Epidermal melanocyte (primary cell): ENCODE measurements around the gene EGFL7.

ENCODE experiments used
- DNase-seq: peaks from one replicate; pipeline ENCODE4 v3.0.0; 2011; ENCODE audit warnings: low spot score; ENCODE audit not compliant: insufficient read length

The EGFL7 gene

DNA sequence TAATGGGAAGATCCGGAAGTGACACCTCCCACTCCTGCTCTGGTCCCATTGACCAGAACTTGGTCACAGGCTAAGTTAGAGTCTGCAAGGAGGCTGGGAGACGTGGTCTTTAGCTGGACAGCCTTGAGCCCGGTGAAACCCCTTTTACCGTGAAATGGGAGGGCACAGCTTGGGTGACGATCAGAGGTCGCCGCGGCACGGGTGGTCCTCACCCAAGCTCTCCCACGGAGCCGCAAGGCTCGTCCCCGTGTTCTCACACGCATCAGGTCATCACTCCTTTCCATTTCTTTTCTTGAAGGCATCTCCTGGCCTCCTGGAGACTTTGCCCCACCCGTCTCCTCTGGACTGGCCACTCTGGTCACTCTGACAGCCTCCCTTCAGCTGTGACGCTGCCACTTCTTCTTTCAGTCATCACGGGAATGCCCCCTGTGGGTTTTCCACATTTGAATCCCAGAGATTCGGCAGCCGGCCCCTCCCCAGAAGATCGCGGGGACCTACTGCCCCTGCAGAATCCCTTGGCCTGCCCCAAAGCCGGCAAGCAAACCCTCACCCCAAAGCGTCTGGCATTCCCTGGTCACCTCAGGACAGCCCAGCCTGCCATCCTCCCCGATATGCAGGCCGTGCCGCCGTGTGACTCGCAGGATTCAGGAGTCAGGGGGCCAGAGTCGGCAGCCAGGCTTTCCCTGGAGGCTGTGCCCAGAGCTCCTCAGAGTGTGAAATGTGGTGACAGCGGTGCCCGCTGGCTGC lies 18.9 kb upstream of the EGFL7 start:
- no peak for DNase-seq

GRCh38 chr9:136644343-136644592 lies 18.4 kb upstream of the EGFL7 start:
- DNase-seq: no peak

GRCh38 chr9:136644593-136645351 lies 17.9 kb upstream of the EGFL7 start:
- DNase-seq: peak; percentile 80

DNA sequence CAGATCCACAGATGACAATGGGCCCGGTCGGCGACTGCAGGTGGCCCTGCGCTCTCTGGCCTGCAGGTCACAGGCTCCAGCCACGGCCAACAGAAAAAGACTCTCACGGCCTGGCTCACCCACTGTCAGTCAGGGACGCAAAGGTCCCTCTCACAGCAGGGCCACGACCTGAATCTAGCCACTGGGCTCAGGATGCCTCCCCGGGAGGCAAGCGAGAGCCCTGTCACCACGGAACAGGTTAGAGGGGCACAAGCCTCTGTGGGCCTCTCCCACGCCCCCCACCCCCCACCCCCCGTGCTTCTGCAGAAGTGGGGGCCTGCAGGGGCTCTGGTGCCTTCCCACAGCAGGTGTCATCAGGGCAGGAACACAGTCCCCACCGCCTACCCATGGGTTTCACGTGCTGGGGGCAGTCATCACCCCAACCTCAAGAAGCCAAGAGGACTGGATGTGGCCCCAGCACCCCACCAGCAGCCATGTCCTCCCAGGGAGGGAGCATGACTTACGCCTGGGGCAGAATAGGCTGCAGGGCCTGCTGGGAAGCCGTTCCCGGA lies 17.3 kb upstream of the EGFL7 start:
- DNase-seq: no peak

DNA sequence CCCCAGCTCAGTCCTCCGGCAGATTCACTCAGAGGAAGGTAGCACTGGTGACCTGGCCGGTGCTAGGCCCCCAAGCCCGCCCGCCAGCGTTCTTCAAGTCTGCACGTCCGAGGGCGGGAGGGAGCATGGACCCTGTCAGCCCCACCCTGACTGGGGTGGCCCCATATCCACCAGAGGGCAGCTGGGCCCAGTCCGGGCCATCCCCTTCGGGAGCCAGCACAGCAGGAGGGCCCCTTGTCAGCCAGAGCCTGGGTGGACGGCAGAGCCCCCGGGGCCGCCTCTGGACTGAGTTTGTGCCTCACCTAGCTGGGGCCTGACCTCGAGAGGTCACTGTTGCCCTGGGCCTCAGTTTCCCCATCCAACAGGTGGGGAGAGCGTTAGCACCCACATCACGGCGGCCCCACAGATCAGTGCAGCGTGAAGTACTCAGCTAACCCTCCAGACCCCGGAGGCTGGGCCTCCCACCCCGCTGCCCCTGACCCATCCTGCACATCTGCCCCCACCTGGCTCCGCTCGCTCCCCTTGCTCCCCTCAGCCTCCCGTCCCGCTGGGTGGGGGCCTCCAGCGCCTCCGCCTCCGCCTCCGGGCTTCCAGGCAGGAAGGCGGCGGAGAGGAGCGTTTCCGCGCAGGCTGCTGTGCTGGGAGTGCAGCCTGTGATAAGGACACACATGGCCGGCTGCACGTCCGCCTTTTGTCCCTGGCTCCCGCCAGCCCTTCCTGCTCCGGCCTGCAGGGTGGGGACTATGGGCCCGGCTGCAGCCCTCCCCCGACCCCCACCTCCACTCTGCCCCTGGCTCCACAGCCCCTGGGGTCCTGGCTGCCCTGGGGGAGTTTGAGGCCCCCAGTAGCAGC lies 16.6 kb upstream of the EGFL7 start:
- no peak for DNase-seq

DNA sequence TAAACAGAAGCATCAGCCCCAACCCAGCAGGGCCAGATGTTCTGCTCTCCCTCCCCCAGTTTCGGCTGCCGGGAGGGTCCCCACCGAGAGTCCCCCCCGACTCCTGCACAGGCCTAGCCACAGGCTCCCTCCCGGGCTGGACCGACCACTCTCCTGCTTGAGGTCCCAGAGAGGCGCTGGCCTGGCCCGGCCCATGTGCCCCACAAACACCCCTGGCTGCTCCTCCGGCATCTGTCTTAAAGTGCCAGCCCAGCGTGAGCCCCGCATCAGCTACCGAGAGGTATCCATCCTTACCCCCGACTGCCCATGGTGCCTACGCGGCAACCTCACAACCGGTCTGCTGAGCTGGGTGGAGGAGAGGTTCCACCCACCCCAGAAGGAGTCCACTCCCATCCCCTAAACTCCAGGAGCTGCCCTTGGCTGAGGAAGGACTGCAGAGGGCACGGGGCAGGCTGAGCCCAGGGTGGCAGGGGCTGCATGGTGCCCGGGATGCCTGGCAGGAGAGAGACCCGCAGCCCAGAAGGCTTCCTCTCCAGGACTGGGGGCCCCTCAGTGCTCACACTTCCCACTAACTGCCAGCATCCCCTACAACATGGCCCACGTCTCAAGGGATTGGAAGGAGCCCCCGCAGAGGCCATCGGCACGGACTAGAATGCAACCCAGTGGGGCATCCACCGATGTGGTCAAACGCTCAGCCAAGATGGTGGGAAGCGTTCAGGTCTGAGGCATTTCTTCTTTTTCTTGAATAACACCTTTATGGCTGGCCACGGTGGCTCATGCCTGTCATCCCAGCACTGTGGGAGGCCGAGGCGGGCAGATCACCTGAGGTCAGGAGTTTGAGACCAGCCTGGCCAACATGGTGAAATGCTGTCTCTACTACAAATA lies 15.6 kb upstream of the EGFL7 start:
- no peak for DNase-seq

DNA sequence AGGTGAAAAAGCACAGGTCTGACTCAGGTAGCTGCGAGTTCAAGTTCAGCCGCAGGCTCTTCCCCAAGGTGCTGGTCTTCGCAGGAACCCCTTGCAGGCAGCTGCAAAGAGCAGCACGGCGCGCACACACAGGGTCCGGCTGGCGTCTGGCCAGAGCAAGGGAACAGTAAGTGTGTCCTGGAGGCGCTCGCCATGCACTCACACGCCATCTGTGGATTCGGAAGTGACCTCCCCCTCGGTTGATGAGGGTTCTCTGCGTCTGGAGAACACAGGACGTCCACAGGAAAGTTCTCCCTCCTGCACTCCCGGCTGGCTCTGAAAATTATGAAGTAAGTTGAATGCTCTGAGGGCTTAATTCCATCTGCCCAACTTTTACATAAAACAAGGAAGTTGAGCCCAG lies 14.0 kb upstream of the EGFL7 start:
- DNase-seq: no peak

GRCh38 chr9:136650021-136650420 lies 12.7 kb upstream of the EGFL7 start:
- no peak for DNase-seq

GRCh38 chr9:136650648-136651047 lies 12.1 kb upstream of the EGFL7 start:
- no peak for DNase-seq

DNA sequence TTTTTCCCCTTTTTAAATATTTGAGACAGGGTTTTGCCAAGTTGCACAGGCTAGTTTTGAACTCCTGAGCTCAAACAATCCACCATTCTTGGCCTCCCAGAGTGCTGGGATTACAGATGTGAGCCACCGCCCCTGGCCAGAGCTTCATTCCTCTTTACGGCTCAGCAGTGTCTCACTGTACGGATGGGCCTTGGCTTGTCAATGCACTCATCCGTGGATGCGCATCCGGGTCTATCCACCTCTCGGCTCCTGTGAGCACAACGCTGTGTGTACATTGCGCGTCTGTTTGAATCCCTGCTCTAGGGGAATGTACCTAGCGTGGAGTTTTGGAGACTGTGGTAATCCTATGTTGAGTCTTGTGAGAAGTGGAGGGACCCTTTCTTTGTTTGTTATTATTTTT lies 10.9 kb upstream of the EGFL7 start:
- DNase-seq: no peak

GRCh38 chr9:136653323-136654079 lies 9.2 kb upstream of the EGFL7 start:
- no peak for DNase-seq

- no peak for DNase-seq
These were observed 7.7 kb upstream of the EGFL7 start for GRCh38 chr9:136654820-136655535.

GRCh38 chr9:136655536-136656182 lies 7.1 kb upstream of the EGFL7 start:
- DNase-seq: no peak

DNA sequence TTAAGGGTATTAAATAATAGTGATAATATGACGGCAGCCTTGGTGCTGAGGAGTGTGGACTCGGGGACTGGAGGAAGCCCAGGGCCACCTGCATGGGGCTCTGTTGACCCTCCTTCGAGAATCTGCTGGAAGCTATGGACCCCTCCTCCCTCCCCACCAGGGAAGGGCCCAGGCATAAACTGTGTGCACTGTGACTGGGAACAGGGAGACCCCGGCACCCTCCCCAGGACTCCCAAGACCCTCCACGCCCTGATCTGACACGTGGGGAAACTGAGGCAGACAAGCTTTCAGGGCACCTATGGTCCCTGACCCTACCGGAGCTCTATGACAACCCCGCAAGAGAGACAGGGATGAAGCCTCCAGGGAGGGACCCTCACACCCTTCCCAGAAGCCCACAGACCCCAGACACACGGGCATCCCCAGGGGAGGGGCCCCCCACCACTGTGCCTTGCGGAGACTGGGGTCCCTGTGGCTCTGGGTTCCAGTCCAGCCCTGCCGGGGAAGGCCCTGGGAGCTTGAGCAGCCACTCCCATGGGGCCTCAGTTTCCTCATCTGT lies 6.5 kb upstream of the EGFL7 start:
- no peak for DNase-seq

GRCh38 chr9:136656795-136657611 lies 5.7 kb upstream of the EGFL7 start:
- DNase-seq: no peak

GRCh38 chr9:136657974-136658848 lies 4.5 kb upstream of the EGFL7 start:
- no peak for DNase-seq
